ENCODE results near the gene THEM4.

The THEM4 gene

DNA sequence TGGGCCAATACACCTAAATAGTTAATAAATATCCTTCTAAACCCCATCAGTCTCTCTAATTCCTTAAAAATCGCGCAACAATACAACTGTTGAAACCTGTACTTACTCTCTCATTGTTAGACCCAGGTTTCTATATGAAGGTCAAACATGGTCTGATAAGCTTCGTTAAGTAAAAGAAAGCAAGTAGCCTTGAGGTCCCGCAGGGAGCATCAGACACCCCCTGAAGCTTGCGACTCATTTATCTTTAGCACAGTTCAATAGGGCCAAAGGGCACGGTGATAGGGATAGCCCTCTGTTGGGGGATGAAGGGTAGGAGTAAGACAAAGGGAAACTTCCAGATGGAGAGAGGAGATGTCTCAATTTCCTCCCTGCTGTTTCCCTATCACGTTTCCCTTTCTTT, 27.3 kb upstream of the THEM4 start:
- Histone ChIP-seq H3K9me3 (ENCODE audit: severe bottlenecking) (no peaks in the 10 kb centered on the region), H3K27me3 (ENCODE audit: insufficient read depth, low read depth, severe bottlenecking) (peaks cover 74% of the 10 kb centered on the region), H3K27ac (no peak overlapping the region), H3K4me3 (ENCODE audit: low read depth, low read length) (no peak overlapping the region), H3K36me3 (no peaks in the 10 kb centered on the region)
- TF ChIP-seq, protein P1, sequence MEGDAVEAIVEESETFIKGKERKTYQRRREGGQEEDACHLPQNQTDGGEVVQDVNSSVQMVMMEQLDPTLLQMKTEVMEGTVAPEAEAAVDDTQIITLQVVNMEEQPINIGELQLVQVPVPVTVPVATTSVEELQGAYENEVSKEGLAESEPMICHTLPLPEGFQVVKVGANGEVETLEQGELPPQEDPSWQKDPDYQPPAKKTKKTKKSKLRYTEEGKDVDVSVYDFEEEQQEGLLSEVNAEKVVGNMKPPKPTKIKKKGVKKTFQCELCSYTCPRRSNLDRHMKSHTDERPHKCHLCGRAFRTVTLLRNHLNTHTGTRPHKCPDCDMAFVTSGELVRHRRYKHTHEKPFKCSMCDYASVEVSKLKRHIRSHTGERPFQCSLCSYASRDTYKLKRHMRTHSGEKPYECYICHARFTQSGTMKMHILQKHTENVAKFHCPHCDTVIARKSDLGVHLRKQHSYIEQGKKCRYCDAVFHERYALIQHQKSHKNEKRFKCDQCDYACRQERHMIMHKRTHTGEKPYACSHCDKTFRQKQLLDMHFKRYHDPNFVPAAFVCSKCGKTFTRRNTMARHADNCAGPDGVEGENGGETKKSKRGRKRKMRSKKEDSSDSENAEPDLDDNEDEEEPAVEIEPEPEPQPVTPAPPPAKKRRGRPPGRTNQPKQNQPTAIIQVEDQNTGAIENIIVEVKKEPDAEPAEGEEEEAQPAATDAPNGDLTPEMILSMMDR (IDR thresholded peaks at IDR 0.05; ENCODE audit: low read depth, low read length): no peak
- DNase-seq: no peak

DNA sequence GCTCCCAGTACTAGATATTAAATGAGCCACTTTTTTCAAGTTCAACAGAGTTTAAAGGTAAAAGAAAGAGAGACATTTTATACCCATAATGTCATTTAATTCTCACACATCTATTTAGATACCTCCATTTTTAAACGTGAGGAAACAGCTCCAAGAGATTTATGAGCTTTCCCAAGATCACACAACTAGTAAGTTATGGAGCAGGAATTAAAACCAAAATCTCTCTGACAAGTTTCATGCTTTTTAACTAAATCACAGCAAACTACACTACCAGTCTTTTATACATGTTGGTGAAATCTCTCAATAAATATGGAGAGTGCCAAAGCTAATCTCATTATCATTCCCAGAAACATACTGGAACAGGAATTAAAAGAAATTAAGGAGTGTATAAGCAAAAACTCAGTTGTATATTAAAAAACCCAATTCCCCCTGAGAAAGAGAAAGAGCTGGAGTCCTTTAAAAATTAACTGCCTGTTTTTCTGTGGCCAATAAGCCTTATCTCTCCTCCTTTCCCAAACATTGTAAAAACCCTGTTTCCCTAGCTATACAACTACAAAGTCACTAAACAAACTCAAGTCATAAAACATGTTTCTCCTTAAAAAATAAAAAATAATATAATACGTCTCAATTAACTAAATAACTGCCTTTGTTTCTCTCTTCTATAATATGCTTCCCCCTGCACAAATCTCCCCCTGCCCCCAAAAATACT, 26.7 kb upstream of the THEM4 start:
- H3K27ac ChIP-seq: no peak overlapping the region
- no peaks in the 10 kb centered on the region for H3K36me3 ChIP-seq
- H3K27me3 ChIP-seq (ENCODE audit: insufficient read depth, low read depth, severe bottlenecking): peaks cover 74% of the 10 kb centered on the region
- DNase-seq: no peak
- no peaks in the 10 kb centered on the region for H3K9me3 ChIP-seq (ENCODE audit: severe bottlenecking)
- TF ChIP-seq, protein P1 (IDR thresholded peaks at IDR 0.05; ENCODE audit: low read depth, low read length): no peak
- no peak overlapping the region for H3K4me3 ChIP-seq (ENCODE audit: low read depth, low read length)

DNA sequence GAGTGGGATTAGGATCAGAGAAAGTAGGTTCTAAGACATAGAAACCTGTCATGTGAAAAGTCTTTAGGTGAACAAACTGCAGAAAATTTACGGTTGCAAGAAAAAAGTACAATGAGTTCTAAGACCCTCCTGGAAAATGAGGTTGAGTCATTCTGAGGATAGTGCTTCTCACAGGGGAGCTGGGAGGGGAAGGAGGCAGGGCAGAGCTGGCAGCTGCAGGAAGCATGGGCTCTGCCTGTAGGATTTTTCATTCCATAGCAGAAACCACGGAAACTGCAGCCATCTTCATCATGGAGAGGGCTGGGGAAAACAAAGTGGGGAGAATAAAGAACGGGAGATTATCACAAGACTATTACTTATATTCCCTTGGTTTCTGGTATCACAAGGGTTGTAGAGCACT, 25.8 kb upstream of the THEM4 start:
- Histone ChIP-seq H3K9me3 (ENCODE audit: severe bottlenecking) (no peaks in the 10 kb centered on the region), H3K27ac (no peak overlapping the region), H3K36me3 (no peaks in the 10 kb centered on the region), H3K4me3 (ENCODE audit: low read depth, low read length) (no peak overlapping the region), H3K27me3 (ENCODE audit: insufficient read depth, low read depth, severe bottlenecking) (peaks cover 74% of the 10 kb centered on the region)
- no peak for DNase-seq
- TF ChIP-seq, protein P1 (IDR thresholded peaks at IDR 0.05; ENCODE audit: low read depth, low read length): no peak

DNA sequence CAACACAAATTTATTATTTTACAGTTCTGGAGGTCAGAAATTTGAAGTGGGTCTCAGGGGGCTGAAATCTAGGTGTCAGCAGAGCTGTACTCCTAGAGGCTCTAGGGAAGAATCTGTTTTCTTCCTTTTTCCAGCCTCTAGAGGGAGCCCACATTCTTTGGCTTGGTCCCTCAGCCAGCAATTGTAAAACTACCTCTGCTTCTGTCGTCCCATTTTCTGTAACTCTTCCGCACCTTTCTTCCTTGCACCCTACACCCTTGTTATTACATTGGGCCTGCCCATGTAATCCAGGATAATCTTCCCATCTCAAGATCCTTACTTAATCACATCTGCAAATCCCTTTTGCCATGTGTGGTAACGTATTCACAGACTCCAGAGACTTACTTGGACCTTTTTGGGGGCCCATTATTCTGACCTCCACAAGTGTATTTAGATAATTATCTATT, 24.8 kb upstream of the THEM4 start:
- peak; percentile 88 for DNase-seq
- Histone ChIP-seq H3K27me3 (ENCODE audit: insufficient read depth, low read depth, severe bottlenecking) (peaks cover 73% of the 10 kb centered on the region), H3K36me3 (no peaks in the 10 kb centered on the region), H3K4me3 (ENCODE audit: low read depth, low read length) (no peak overlapping the region), H3K9me3 (ENCODE audit: severe bottlenecking) (no peaks in the 10 kb centered on the region), H3K27ac (no peak overlapping the region)
- TF ChIP-seq, protein P1 (IDR thresholded peaks at IDR 0.05; ENCODE audit: low read depth, low read length): peak; percentile 99

DNA sequence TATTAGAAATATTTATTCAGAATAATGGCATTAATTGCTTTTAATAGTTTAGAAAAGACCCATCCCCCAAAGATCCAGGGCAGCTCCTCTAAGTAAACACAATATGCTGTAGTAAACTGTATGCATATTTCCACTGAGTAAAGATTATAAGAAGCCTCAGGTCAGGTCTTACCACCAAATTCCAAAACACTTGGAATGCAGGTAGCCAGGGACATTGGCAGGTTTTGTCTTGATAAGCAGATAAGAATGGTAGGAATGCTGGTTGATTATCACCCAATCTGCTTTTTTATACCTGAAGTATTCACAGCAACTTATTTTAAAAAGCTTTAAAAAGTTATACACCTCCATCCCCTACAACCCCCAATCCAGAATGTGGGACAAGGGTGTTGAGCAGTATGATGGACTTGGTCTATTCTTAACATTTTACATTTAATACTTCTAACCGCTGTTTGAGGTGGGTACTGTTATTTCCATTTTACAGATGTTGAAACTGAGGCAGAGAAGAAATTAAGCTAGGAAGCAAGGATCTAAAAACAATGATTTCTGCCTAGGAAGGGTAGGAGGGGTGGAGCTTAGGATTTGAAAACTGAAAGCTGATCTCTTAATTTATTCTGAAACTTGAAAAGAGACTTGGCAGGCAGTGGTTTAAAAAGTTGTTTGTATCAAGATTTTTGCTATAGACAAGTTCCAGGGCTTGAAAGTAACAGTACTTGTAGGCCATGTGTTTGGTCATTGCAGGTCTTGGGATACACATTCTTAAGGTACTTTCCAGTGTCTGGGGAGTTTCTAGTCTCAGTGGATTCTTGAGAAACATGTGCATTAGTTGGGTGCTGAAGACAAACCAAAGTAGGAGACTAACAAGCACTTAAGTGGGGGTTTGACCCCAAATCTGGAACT, 15.6 kb upstream of the THEM4 start:
- Histone ChIP-seq H3K4me3 (ENCODE audit: low read depth, low read length) (no peak overlapping the region), H3K27ac (no peak overlapping the region), H3K9me3 (ENCODE audit: severe bottlenecking) (no peaks in the 10 kb centered on the region), H3K27me3 (ENCODE audit: insufficient read depth, low read depth, severe bottlenecking) (peaks cover 81% of the 10 kb centered on the region), H3K36me3 (no peaks in the 10 kb centered on the region)
- TF ChIP-seq, protein P1 (IDR thresholded peaks at IDR 0.05; ENCODE audit: low read depth, low read length): no peak
- no peak for DNase-seq

All from WERI-Rb-1 (cell line).